T-cell (primary cell): ENCODE data around the gene CLPTM1L. TPM values are rescaled to one million over a fixed set of nuclear protein-coding genes. Genes with fewer than 3 reads are reported as not detected.
"Not testable (repeated sequence)": the region's sequence is repeated elsewhere in the genome, so short reads cannot be mapped to it uniquely, and the experiment has no call there.

Source experiments
- ATAC-seq, 4 experiments: fragments of 200-7000 bp in 3 of 4; fragments of 150-1000 bp in 1 of 4; cut with Tn5 transposase; replicated peaks in 1 of 4; 1 replicate in 3 of 4; 2 replicates in 1 of 4; pipeline ENCODE4 v1.10.0; 2021; ENCODE audit warnings: moderate library complexity in 3 of 4, mild to moderate bottlenecking in 2 of 4, moderate number of reproducible peaks in 1 of 4
- CTCF ChIA-PET, 2 donors: fragments of 300-600 bp; sonication (Branson Sonifier 250); formaldehyde crosslinking; loops; one replicate each; lab custom pipeline; 2022; ENCODE audit warnings: antibody characterized with exemption in 2 of 2; lab: Charles Lee
- POLR2A ChIA-PET, 2 donors: fragments of 300-600 bp; sonication (Branson Sonifier 250); formaldehyde crosslinking; loops; one replicate each; lab custom pipeline; 2022; ENCODE audit warnings: antibody characterized with exemption in 2 of 2; lab: Charles Lee
- DNase-seq, 35 experiments: peaks; one replicate each; pipeline versions ENCODE4 v3.0.0 to v3.0.0-alpha.2; 2013 to 2023
- H3K27ac ChIP-seq: one replicate; pipeline ENCODE4 v1.5.1; 2013; ENCODE audit warnings: low read length
- H3K27me3 ChIP-seq, 2 experiments: replicated peaks in 1 of 2; 1 replicate in 1 of 2; 2 replicates in 1 of 2; pipeline versions ENCODE4 v1.6.1 to v1.7.0; 2013; ENCODE audit warnings: low read length in 1 of 2, mixed read lengths in 1 of 2; ENCODE audit not compliant: control insufficient read depth in 2 of 2, insufficient read depth in 2 of 2; ENCODE audit errors: extremely low read depth in 1 of 2
- H3K36me3 ChIP-seq, 2 donors: 1 replicate in 1 of 2; 2 replicates in 1 of 2; pipeline versions ENCODE4 v1.6.1 to v1.7.0; 2013; ENCODE audit warnings: low read length in 1 of 2; ENCODE audit not compliant: control insufficient read depth in 2 of 2, insufficient read depth in 1 of 2; ENCODE audit errors: extremely low read depth in 1 of 2
- H3K4me1 ChIP-seq, 2 experiments: 1 replicate in 1 of 2; 2 replicates in 1 of 2; pipeline versions ENCODE4 v1.6.1 to v1.7.0; 2013; ENCODE audit warnings: low read length in 2 of 2, mixed read lengths in 1 of 2; ENCODE audit not compliant: insufficient read depth in 2 of 2, control insufficient read depth in 1 of 2; ENCODE audit errors: extremely low read depth in 1 of 2
- H3K4me3 ChIP-seq, 2 donors: 1 replicate in 1 of 2; 2 replicates in 1 of 2; pipeline versions ENCODE4 v1.5.1 to v1.7.0; 2013; ENCODE audit warnings: mild to moderate bottlenecking in 2 of 2, low read length in 1 of 2, moderate library complexity in 1 of 2; ENCODE audit not compliant: control insufficient read depth in 1 of 2; ENCODE audit errors: extremely low read depth in 1 of 2
- H3K9me3 ChIP-seq: 2 replicates; pipeline ENCODE4 v1.7.0; 2013
- H3K27ac Mint-ChIP-seq, 2 donors: one replicate each; pipeline ENCODE4 v1.8.0; 2020 to 2021; ENCODE audit warnings: mild to moderate bottlenecking in 2 of 2, mixed read lengths in 2 of 2
- H3K27me3 Mint-ChIP-seq, 2 donors: one replicate each; pipeline ENCODE4 v1.8.0; 2021 to 2022; ENCODE audit warnings: mixed read lengths in 2 of 2
- H3K36me3 Mint-ChIP-seq: one replicate; pipeline ENCODE4 v1.8.0; 2021; ENCODE audit warnings: mixed read lengths
- H3K4me1 Mint-ChIP-seq, 3 donors: one replicate each; pipeline ENCODE4 v1.8.0; 2020 to 2022; ENCODE audit warnings: mixed read lengths in 3 of 3, mild to moderate bottlenecking in 1 of 3
- H3K4me3 Mint-ChIP-seq, 3 donors: one replicate each; pipeline ENCODE4 v1.8.0; 2020 to 2022; ENCODE audit warnings: mild to moderate bottlenecking in 3 of 3, mixed read lengths in 3 of 3, moderate library complexity in 3 of 3
- H3K9me3 Mint-ChIP-seq, 3 donors: one replicate each; pipeline ENCODE4 v1.8.0; 2020 to 2022; ENCODE audit warnings: mixed read lengths in 3 of 3
- WGBS: methylation state at CpG from one replicate; pipeline ENCODE4 v1.1.5; 2013; ENCODE audit warnings: missing lambda C conversion rate; ENCODE audit not compliant: insufficient coverage; 5-methylcytosine and 5-hydroxymethylcytosine counted together
- total RNA-seq, 35 experiments: library from RNA in 6 of 35; stranded (reverse) in 6 of 35; fragments of 120-200 nt in 1 of 35; gene quantifications; one replicate each; pipeline versions ENCODE4 v1.2.1 to v1.2.4 and lab custom pipeline; 2013 to 2026

The CLPTM1L gene
- total RNA-seq, 5 donors from 2014 or later (not counting 1 experiment from before 2014, with no cell fraction given), result 70.9 to 91.0 (median 82.1) TPM

- CTCF ChIA-PET, result interaction anchor here in 1 of 2 donors (0.7 kb wide), 1 partner anchor 105 kb away, joined by 3 read pairs; no protein-coding TSS in a partner anchor
Measured at GRCh38 chr5:1282993-1283728, 61.7 kb downstream of the CLPTM1L start.

DNA sequence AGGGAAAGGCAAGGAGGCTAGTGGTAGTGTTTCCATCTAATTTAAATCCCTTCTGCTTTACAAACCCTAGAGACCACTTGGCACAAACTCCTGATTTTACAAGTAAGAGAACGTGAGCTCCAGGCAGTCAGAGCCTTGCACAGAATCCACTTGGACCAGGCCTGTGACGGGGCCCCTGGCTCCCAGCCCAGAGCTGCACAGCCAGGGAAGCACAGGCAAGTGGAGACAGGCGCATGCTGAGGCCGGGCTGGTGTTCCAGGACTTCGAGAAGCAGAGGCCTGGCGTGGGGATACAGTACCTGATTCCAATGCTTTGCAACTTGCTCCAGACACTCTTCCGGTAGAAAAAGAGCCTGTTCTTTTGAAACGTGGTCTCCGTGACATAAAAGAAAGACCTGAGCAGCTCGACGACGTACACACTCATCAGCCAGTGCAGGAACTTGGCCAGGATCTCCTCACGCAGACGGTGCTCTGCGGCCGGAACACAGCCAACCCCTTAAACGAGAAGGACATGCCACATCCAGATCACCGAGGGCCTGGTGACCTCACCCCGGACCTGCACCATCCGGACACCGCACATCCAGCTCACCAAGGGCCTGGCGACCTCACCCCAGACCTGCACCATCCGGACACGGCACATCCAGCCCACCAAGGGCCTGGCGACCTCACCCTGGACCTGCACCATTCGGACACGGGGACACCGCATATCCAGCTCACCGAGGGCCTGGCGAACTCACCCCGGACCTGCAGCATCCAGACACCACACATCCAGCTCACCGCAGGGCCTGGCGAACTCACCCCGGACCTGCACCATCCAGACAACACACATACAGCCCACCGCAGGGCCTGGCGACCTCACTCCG, 62.5 kb downstream of the CLPTM1L start:
- Histone ChIP-seq H3K9me3 (no peaks in the 10 kb centered on the region), H3K27me3 (peaks cover 0 to 6% of the 10 kb centered on the region in 2 experiments), H3K27ac (no peak overlapping the region), H3K4me1 (no peaks in the 10 kb centered on the region), H3K36me3 (peaks cover 0 to 8% of the 10 kb centered on the region in 2 donors), H3K4me3 (no peak overlapping the region)
- Mint-ChIP-seq H3K27me3 (no peaks in the 10 kb centered on the region), H3K9me3 (no peaks in the 10 kb centered on the region), H3K27ac (no peak overlapping the region), H3K4me3 (no peak overlapping the region), H3K4me1 (no peaks in the 10 kb centered on the region), H3K36me3 (no peaks in the 10 kb centered on the region)
- POLR2A ChIA-PET, result no interaction called here
- ATAC-seq, result no peak
- peak in 1 of 35 experiments; percentile 12 for DNase-seq
- 90% methylated on average over 29 of the region's 37 CpGs for WGBS
- CTCF ChIA-PET, result interaction anchor here in 1 of 2 donors (0.7 kb wide), 1 partner anchor 104 kb away, joined by 3 read pairs; no protein-coding TSS in a partner anchor

More at GRCh38 chr5:1282993-1283728, 61.7 kb downstream of the CLPTM1L start:
- H3K4me3 ChIP-seq, H3K27ac ChIP-seq, H3K27ac Mint-ChIP-seq, H3K4me3 Mint-ChIP-seq, H3K27me3 Mint-ChIP-seq, H3K36me3 Mint-ChIP-seq, H3K27me3 ChIP-seq, ATAC-seq, H3K9me3 ChIP-seq, H3K4me1 Mint-ChIP-seq, H3K36me3 ChIP-seq, H3K9me3 Mint-ChIP-seq, POLR2A ChIA-PET, H3K4me1 ChIP-seq, DNase-seq: not testable (repeated sequence)
- WGBS, result 90% methylated on average over 16 of the region's 40 CpGs

DNA sequence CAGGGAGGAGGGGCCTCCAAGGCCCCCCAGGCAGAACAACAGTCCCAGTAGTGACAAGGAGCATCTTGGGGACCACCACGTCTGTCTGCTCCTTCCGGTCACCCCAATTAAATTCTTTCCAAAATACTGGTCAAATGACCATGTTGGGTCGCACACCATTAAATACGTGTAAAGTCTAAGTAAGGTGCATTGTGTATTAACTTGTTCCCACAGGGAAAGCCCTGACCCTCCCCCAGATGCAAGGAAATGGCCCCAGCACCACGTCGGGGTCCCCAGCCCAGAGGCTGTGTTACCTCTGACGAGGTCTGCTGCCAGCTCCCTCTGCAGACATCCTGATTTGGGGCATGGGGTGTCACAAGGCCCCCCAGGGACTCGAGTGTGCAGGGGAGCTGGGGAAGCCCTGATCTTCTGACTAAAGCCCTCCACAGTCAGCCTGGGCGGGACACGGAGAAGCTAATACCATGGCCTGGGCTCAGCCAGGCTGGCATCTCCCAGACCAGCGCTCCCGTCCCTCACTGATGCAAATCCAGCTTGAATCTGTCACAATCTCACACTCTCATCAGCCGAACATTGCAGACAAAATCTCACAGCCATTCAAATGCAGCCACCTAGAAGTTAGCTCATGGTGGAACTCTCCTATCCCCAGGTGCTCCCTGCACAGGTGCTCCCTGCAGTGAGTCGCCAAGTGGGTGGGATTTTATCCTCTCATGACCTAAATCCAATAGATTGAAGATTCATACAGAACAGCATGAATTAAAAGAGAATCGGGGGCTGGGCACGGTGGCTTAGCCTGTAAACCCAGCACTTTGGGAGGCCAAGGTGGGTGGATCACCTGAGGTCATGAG, 63.6 kb downstream of the CLPTM1L start:
- DNase-seq, result no peak
- no peak overlapping the region for H3K4me3 Mint-ChIP-seq

GRCh38 chr5:1280177-1281037, 64.5 kb downstream of the CLPTM1L start:
- Mint-ChIP-seq H3K27me3 (no peaks in the 10 kb centered on the region), H3K9me3 (no peaks in the 10 kb centered on the region), H3K4me3 (no peak overlapping the region), H3K4me1 (peaks cover 0 to 2% (median 0%) of the 10 kb centered on the region in 3 donors), H3K27ac (no peak overlapping the region), H3K36me3 (no peaks in the 10 kb centered on the region)
- 96% methylated on average over 27 of the region's 32 CpGs for WGBS
- ChIA-PET POLR2A (interaction anchor here in 1 of 2 donors (0.5 kb wide), 1 partner anchor 54 kb away, joined by 3 read pairs; no protein-coding TSS in a partner anchor), CTCF (no interaction called here)
- no peaks in the 10 kb centered on the region for H3K9me3 ChIP-seq
- no peak overlapping the region for H3K4me3 ChIP-seq
- peaks cover 0 to 6% of the 10 kb centered on the region in 2 experiments for H3K4me1 ChIP-seq
- ATAC-seq (no peak), DNase-seq (no peak)
- H3K27ac ChIP-seq, result no peak overlapping the region
- H3K36me3 ChIP-seq, result peaks cover 0 to 8% of the 10 kb centered on the region in 2 donors
- H3K27me3 ChIP-seq, result peaks cover 0 to 6% of the 10 kb centered on the region in 2 experiments

More for the DNA sequence above, 63.6 kb downstream of the CLPTM1L start:
- ChIA-PET CTCF (no interaction called here), POLR2A (interaction anchor here in 1 of 2 donors (0.5 kb wide), 1 partner anchor 53 kb away, joined by 3 read pairs; no protein-coding TSS in a partner anchor)
- no peak overlapping the region for H3K27ac Mint-ChIP-seq
- no peaks in the 10 kb centered on the region for H3K36me3 Mint-ChIP-seq
- H3K9me3 Mint-ChIP-seq, result no peaks in the 10 kb centered on the region
- 83% methylated on average over 10 of the region's 16 CpGs for WGBS
- H3K4me1 ChIP-seq, result peaks cover 0 to 6% of the 10 kb centered on the region in 2 experiments
- H3K4me3 ChIP-seq, result no peak overlapping the region
- no peak for ATAC-seq
- no peak overlapping the region for H3K27ac ChIP-seq
- peaks cover 0 to 8% of the 10 kb centered on the region in 2 donors for H3K36me3 ChIP-seq
- no peaks in the 10 kb centered on the region for H3K27me3 Mint-ChIP-seq
- no peaks in the 10 kb centered on the region for H3K9me3 ChIP-seq
- peaks cover 0 to 2% (median 0%) of the 10 kb centered on the region in 3 donors for H3K4me1 Mint-ChIP-seq
- peaks cover 0 to 6% of the 10 kb centered on the region in 2 experiments for H3K27me3 ChIP-seq

GRCh38 chr5:1279443-1280151, 65.3 kb downstream of the CLPTM1L start:
- POLR2A ChIA-PET, result no interaction called here
- H3K4me3 Mint-ChIP-seq, result no peak overlapping the region
- 94% methylated on average over 32 of the region's 34 CpGs for WGBS
- peaks cover 0 to 8% of the 10 kb centered on the region in 2 donors for H3K36me3 ChIP-seq
- H3K9me3 ChIP-seq, result no peaks in the 10 kb centered on the region
- H3K27me3 ChIP-seq, result peaks cover 0 to 6% of the 10 kb centered on the region in 2 experiments
- CTCF ChIA-PET, result no interaction called here
- no peaks in the 10 kb centered on the region for H3K27me3 Mint-ChIP-seq
- ATAC-seq (no peak), DNase-seq (no peak)
- H3K4me1 ChIP-seq, result peaks cover 0 to 9% of the 10 kb centered on the region in 2 experiments
- no peak overlapping the region for H3K27ac Mint-ChIP-seq
- no peak overlapping the region for H3K27ac ChIP-seq
- H3K9me3 Mint-ChIP-seq, result no peaks in the 10 kb centered on the region
- H3K4me3 ChIP-seq, result no peak overlapping the region
- H3K36me3 Mint-ChIP-seq, result no peaks in the 10 kb centered on the region
- peaks cover 0 to 2% (median 0%) of the 10 kb centered on the region in 3 donors for H3K4me1 Mint-ChIP-seq
